ENCODE measurements around the gene LAS1L. TPM values are rescaled to one million over a fixed set of nuclear protein-coding genes. Genes with fewer than 3 reads are reported as not detected.
A peak's percentile ranks its signal among the peaks of the same experiment; 100 is the strongest.

LAS1L gene
- total RNA-seq, 2 experiments from 2014 or later = 41.0 to 61.6 TPM

- no peak overlapping the region for H3K4me2 ChIP-seq (ENCODE audit: low read length)
- DNase-seq (ENCODE audit: low spot score) = peak; percentile 42
- H3K9me2 ChIP-seq (ENCODE audit: insufficient read depth, low read length) = no peaks in the 10 kb centered on the region
- no peak overlapping the region for H3K27ac ChIP-seq (ENCODE audit: low read depth, low read length, poor library complexity, severe bottlenecking)
- BruUV-seq (replicated peaks) = no TSS peak
- H3K36me3 ChIP-seq (ENCODE audit: insufficient read depth, low read length) = peaks cover 81% of the 10 kb centered on the region
- H4K20me1 ChIP-seq (ENCODE audit: insufficient read depth, low read length) = peaks cover 8% of the 10 kb centered on the region; the same call in 1 of the 2 replicates
- H2AFZ ChIP-seq (ENCODE audit: low read length) = no peak overlapping the region
- H3K9me3 ChIP-seq (ENCODE audit: low read length) = no peaks in the 10 kb centered on the region
- POLR2A ChIA-PET = no interaction called here
- peaks cover 11% of the 10 kb centered on the region for H3K4me1 ChIP-seq (ENCODE audit: insufficient read depth, low read length, poor library complexity, severe bottlenecking)
- peaks cover 17% of the 10 kb centered on the region for H3K79me2 ChIP-seq (ENCODE audit: insufficient read depth, low read depth, low read length)
- CTCF ChIA-PET (ENCODE audit: unreplicated experiment) = interaction anchor here (1.2 kb wide), 1 partner anchor 11 kb away, joined by 3 read pairs; no protein-coding TSS in a partner anchor
- no peak overlapping the region for H3K4me3 ChIP-seq (ENCODE audit: low read depth, low read length, poor library complexity, severe bottlenecking)
- intact Hi-C loops (cut with micrococcal nuclease; ENCODE audit: unreplicated experiment) = no loop called here
- TF ChIP-seq CTCF (conservative IDR thresholded peaks at IDR 0.05; ENCODE audit: low read length) = peak; percentile 83
- TF ChIP-seq EZH2phosphoT487 (IDR thresholded peaks at IDR 0.05; ENCODE audit: borderline replicate concordance, low read depth, low read length) = no peak
These were observed 5.8 kb downstream of the LAS1L start for GRCh38 chrX:65528705-65529340.

DNA sequence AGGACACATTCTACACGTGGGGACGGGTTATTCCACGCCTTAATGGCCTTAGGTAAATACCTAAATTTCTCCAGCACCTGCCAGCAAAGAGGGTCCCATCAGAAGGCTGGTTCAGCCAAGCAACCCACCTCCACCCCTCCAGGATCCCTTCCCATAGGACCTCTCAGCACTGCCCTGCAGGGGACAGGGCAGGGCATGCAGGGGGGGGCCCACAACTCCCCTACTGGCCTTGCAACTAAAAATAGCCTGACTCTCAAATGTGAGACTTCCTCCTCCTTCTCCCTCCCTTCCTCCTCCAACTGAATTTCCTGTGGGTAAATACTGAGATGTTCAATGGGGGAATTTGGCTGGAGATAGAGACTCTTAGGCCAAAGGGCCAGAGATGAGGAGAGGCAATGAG lies 6.3 kb downstream of the LAS1L start:
- TF ChIP-seq CTCF (conservative IDR thresholded peaks at IDR 0.05; ENCODE audit: low read length) (no peak), EZH2phosphoT487 (IDR thresholded peaks at IDR 0.05; ENCODE audit: borderline replicate concordance, low read depth, low read length) (no peak)
- intact Hi-C loops (cut with micrococcal nuclease; ENCODE audit: unreplicated experiment) = no loop called here

DNA sequence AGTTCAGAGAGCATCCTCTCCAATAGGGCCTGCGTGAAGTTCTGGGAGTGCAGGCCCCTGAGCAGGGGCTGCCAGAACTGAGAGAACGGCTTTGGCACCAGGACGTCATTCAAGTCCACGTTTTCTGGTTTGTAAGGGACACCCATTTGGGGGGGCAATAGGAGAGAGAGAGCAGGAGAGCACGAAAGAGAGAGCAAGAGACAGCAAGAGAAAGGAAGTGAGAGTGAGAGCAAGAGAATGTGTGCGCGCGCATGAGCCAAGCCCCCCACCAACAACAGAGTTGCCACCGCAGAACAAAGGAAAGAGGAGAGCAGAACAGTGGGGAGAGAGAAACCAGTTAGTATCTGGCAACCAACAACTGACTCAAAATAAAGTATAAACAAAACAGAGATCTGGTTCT lies 10.4 kb downstream of the LAS1L start:
- Histone ChIP-seq H4K20me1 (ENCODE audit: insufficient read depth, low read length) (no peaks in the 10 kb centered on the region), H3K36me3 (ENCODE audit: insufficient read depth, low read length) (peaks cover 86% of the 10 kb centered on the region), H2AFZ (ENCODE audit: low read length) (no peak overlapping the region), H3K27ac (ENCODE audit: low read depth, low read length, poor library complexity, severe bottlenecking) (no peak overlapping the region), H3K4me1 (ENCODE audit: insufficient read depth, low read length, poor library complexity, severe bottlenecking) (peaks cover 4% of the 10 kb centered on the region), H3K4me2 (ENCODE audit: low read length) (no peak overlapping the region), H3K79me2 (ENCODE audit: insufficient read depth, low read depth, low read length) (no peaks in the 10 kb centered on the region), H3K4me3 (ENCODE audit: low read depth, low read length, poor library complexity, severe bottlenecking) (no peak overlapping the region), H3K9me2 (ENCODE audit: insufficient read depth, low read length) (no peaks in the 10 kb centered on the region), H3K9me3 (ENCODE audit: low read length) (no peaks in the 10 kb centered on the region)
- intact Hi-C loops (cut with micrococcal nuclease; ENCODE audit: unreplicated experiment) = no loop called here
- DNase-seq (ENCODE audit: low spot score) = no peak
- no peak for TF ChIP-seq CTCF (conservative IDR thresholded peaks at IDR 0.05; ENCODE audit: low read length)
- no peak for TF ChIP-seq EZH2phosphoT487 (IDR thresholded peaks at IDR 0.05; ENCODE audit: borderline replicate concordance, low read depth, low read length)
- no TSS peak for BruUV-seq (replicated peaks)
- ChIA-PET CTCF (ENCODE audit: unreplicated experiment) (no interaction called here), POLR2A (no interaction called here)

More for the DNA sequence above, 6.3 kb downstream of the LAS1L start:
- Histone ChIP-seq H3K4me3 (ENCODE audit: low read depth, low read length, poor library complexity, severe bottlenecking) (no peak overlapping the region), H3K79me2 (ENCODE audit: insufficient read depth, low read depth, low read length) (peaks cover 12% of the 10 kb centered on the region), H3K9me3 (ENCODE audit: low read length) (no peaks in the 10 kb centered on the region), H3K4me2 (ENCODE audit: low read length) (no peak overlapping the region), H4K20me1 (ENCODE audit: insufficient read depth, low read length) (peaks cover 3% of the 10 kb centered on the region; the same call in 1 of the 2 replicates), H3K27ac (ENCODE audit: low read depth, low read length, poor library complexity, severe bottlenecking) (no peak overlapping the region), H2AFZ (ENCODE audit: low read length) (no peak overlapping the region), H3K36me3 (ENCODE audit: insufficient read depth, low read length) (peaks cover 86% of the 10 kb centered on the region), H3K9me2 (ENCODE audit: insufficient read depth, low read length) (no peaks in the 10 kb centered on the region), H3K4me1 (ENCODE audit: insufficient read depth, low read length, poor library complexity, severe bottlenecking) (peaks cover 9% of the 10 kb centered on the region)
- BruUV-seq (replicated peaks) = no TSS peak
- POLR2A ChIA-PET = no interaction called here
- CTCF ChIA-PET (ENCODE audit: unreplicated experiment) = interaction anchor here (1.2 kb wide), 1 partner anchor 10 kb away, joined by 3 read pairs; no protein-coding TSS in a partner anchor
- no peak for DNase-seq (ENCODE audit: low spot score)

Measured in OCI-LY7 (cell line).